SK-N-SH treated with all-trans-retinoic acid at 6 μM for 48 hours (cell line): ENCODE measurements around the gene ANTXRL.

Source experiments
- ATAC-seq: fragments of 200-7000 bp; cut with Tn5 transposase; 3 replicates; pipeline ENCODE4 v1.9.1; 2020; ENCODE audit warnings: mild to moderate bottlenecking, moderate library complexity
- ARNTL ChIP-seq: fragments of 450-650 bp; formaldehyde crosslinking; IDR thresholded peaks from 2 replicates; pipeline ENCODE4 v1.5.0; 2020; ENCODE audit warnings: low read depth, mild to moderate bottlenecking, moderate library complexity, borderline replicate concordance
- BACH2 ChIP-seq: fragments of 250-450 bp; sonication (Bioruptor Pico); IDR thresholded peaks from 2 replicates; pipeline ENCODE4 v1.9.0; 2021; ENCODE audit warnings: mild to moderate bottlenecking, borderline replicate concordance
- CSDC2 ChIP-seq: fragments of 250-450 bp; sonication (Bioruptor Pico); IDR thresholded peaks from 2 replicates; pipeline ENCODE4 v1.5.0; 2020; ENCODE audit warnings: mild to moderate bottlenecking, moderate library complexity
- ESRRG ChIP-seq: fragments of 250-450 bp; sonication (Bioruptor Pico); IDR thresholded peaks from 2 replicates; pipeline ENCODE4 v1.6.1; 2021; ENCODE audit warnings: mild to moderate bottlenecking
- ISL1 ChIP-seq: fragments of 250-450 bp; sonication (Bioruptor Pico); IDR thresholded peaks from 2 replicates; pipeline ENCODE4 v2.1.2; 2022; ENCODE audit warnings: mild to moderate bottlenecking, moderate library complexity
- PPARA ChIP-seq: fragments of 250-450 bp; sonication (Bioruptor Pico); IDR thresholded peaks from 2 replicates; pipeline ENCODE4 v1.5.0; 2020; ENCODE audit warnings: mild to moderate bottlenecking, borderline replicate concordance
- RARB ChIP-seq: fragments of 250-450 bp; sonication (Bioruptor Pico); IDR thresholded peaks from 2 replicates; pipeline ENCODE4 v1.8.0; 2021; ENCODE audit warnings: mild to moderate bottlenecking, moderate library complexity
- SNAI2 ChIP-seq: fragments of 250-450 bp; sonication (Bioruptor Pico); IDR thresholded peaks from 2 replicates; pipeline ENCODE4 v1.5.0; 2020; ENCODE audit warnings: mild to moderate bottlenecking, moderate library complexity
- TCF4 ChIP-seq: fragments of 250-450 bp; sonication (Bioruptor Pico); IDR thresholded peaks from 2 replicates; pipeline ENCODE4 v1.8.0; 2021; ENCODE audit warnings: mild to moderate bottlenecking, moderate library complexity, borderline replicate concordance
- TOX ChIP-seq: fragments of 250-450 bp; sonication (Bioruptor Pico); IDR thresholded peaks from 2 replicates; pipeline ENCODE4 v1.8.0; 2021; ENCODE audit warnings: mild to moderate bottlenecking, moderate library complexity, borderline replicate concordance
- ZC3H10 ChIP-seq: fragments of 250-450 bp; sonication (Bioruptor Pico); IDR thresholded peaks from 2 replicates; pipeline ENCODE4 v1.5.1; 2021; ENCODE audit warnings: mild to moderate bottlenecking, moderate library complexity
- ZFP3 ChIP-seq: fragments of 250-450 bp; sonication (Bioruptor Pico); IDR thresholded peaks from 2 replicates; pipeline ENCODE4 v1.5.0; 2020; ENCODE audit warnings: mild to moderate bottlenecking, moderate library complexity
- ZFP30 ChIP-seq: fragments of 450-650 bp; formaldehyde crosslinking; IDR thresholded peaks from 2 replicates; pipeline ENCODE4 v1.5.0; 2022; ENCODE audit warnings: mild to moderate bottlenecking, moderate library complexity
- ZNF70 ChIP-seq: fragments of 450-650 bp; formaldehyde crosslinking; IDR thresholded peaks from 2 replicates; pipeline ENCODE4 v1.5.0; 2020; ENCODE audit warnings: mild to moderate bottlenecking, moderate library complexity
- ZNF8 ChIP-seq: fragments of 450-650 bp; formaldehyde crosslinking; IDR thresholded peaks from 2 replicates; pipeline ENCODE4 v1.5.0; 2020; ENCODE audit warnings: mild to moderate bottlenecking, moderate library complexity
- TF ChIP-seq, protein P1 (sequence below): fragments of 250-450 bp; sonication (Bioruptor Pico); IDR thresholded peaks from 2 replicates; pipeline ENCODE4 v1.5.1; 2021; ENCODE audit warnings: mild to moderate bottlenecking, moderate library complexity
- TF ChIP-seq, protein P2 (sequence below): fragments of 250-450 bp; sonication (Bioruptor Pico); IDR thresholded peaks from 2 replicates; pipeline ENCODE4 v1.8.0; 2020; ENCODE audit warnings: mild to moderate bottlenecking, moderate library complexity, borderline replicate concordance
- TF ChIP-seq, protein P3 (sequence below): fragments of 250-450 bp; sonication (Bioruptor Pico); IDR thresholded peaks from 2 replicates; pipeline ENCODE4 v1.5.1; 2020; ENCODE audit warnings: low read depth, mild to moderate bottlenecking, moderate library complexity
- TF ChIP-seq, protein P4 (sequence below): fragments of 250-450 bp; sonication (Bioruptor Pico); IDR thresholded peaks from 2 replicates; pipeline ENCODE4 v1.5.0; 2020; ENCODE audit warnings: mild to moderate bottlenecking, moderate library complexity

ANTXRL gene

DNA sequence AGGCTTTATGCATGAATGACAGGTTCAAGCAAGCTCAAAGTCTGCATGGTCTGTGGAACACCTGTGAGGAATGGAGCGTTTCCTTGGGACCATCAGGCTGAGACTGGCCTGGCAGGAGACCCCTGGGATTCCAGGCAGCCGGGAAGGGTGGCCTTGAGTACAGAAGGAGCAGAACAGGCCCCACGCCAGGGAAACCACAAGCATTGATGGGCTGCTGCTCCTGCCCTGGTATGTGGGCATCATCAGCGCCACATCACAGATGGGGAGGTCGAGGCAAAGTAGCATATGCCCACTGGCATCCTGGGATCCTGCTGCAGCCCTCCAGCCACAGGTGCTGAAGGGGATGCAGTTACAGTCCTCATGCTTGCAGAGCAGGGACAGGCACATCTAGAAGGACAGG lies 40.9 kb downstream of the ANTXRL start:
- no peak for ATAC-seq
- no peak for TF ChIP-seq ZC3H10 (CRISPR knock-in tag)
- TF ChIP-seq, protein P1, sequence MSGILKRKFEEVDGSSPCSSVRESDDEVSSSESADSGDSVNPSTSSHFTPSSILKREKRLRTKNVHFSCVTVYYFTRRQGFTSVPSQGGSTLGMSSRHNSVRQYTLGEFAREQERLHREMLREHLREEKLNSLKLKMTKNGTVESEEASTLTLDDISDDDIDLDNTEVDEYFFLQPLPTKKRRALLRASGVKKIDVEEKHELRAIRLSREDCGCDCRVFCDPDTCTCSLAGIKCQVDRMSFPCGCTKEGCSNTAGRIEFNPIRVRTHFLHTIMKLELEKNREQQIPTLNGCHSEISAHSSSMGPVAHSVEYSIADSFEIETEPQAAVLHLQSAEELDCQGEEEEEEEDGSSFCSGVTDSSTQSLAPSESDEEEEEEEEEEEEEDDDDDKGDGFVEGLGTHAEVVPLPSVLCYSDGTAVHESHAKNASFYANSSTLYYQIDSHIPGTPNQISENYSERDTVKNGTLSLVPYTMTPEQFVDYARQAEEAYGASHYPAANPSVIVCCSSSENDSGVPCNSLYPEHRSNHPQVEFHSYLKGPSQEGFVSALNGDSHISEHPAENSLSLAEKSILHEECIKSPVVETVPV (CRISPR knock-in tag), result no peak
- no peak for TF ChIP-seq ZFP30 (CRISPR knock-in tag)
- no peak for TF ChIP-seq TCF4
- no peak for TF ChIP-seq CSDC2 (CRISPR knock-in tag)
- TF ChIP-seq, protein P2, sequence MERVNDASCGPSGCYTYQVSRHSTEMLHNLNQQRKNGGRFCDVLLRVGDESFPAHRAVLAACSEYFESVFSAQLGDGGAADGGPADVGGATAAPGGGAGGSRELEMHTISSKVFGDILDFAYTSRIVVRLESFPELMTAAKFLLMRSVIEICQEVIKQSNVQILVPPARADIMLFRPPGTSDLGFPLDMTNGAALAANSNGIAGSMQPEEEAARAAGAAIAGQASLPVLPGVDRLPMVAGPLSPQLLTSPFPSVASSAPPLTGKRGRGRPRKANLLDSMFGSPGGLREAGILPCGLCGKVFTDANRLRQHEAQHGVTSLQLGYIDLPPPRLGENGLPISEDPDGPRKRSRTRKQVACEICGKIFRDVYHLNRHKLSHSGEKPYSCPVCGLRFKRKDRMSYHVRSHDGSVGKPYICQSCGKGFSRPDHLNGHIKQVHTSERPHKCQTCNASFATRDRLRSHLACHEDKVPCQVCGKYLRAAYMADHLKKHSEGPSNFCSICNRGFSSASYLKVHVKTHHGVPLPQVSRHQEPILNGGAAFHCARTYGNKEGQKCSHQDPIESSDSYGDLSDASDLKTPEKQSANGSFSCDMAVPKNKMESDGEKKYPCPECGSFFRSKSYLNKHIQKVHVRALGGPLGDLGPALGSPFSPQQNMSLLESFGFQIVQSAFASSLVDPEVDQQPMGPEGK (CRISPR knock-in tag), result no peak
- TF ChIP-seq, all 23 proteins: peak for 0

- no peak for TF ChIP-seq ZNF8 (CRISPR knock-in tag)
- TF ChIP-seq CSDC2 (CRISPR knock-in tag), result no peak
- TF ChIP-seq, protein P3, sequence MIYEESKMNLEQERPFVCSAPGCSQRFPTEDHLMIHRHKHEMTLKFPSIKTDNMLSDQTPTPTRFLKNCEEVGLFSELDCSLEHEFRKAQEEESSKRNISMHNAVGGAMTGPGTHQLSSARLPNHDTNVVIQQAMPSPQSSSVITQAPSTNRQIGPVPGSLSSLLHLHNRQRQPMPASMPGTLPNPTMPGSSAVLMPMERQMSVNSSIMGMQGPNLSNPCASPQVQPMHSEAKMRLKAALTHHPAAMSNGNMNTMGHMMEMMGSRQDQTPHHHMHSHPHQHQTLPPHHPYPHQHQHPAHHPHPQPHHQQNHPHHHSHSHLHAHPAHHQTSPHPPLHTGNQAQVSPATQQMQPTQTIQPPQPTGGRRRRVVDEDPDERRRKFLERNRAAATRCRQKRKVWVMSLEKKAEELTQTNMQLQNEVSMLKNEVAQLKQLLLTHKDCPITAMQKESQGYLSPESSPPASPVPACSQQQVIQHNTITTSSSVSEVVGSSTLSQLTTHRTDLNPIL (CRISPR knock-in tag), result no peak
- TF ChIP-seq BACH2, result no peak
- TF ChIP-seq, protein P2 (CRISPR knock-in tag), result no peak
- no peak for TF ChIP-seq ESRRG (CRISPR knock-in tag)
- TF ChIP-seq SNAI2 (CRISPR knock-in tag), result no peak
- no peak for TF ChIP-seq ZFP30 (CRISPR knock-in tag)
- no peak for TF ChIP-seq ZFP3 (CRISPR knock-in tag)
- no peak for TF ChIP-seq PPARA
- no peak for TF ChIP-seq ZNF70 (CRISPR knock-in tag)
- TF ChIP-seq ISL1 (CRISPR knock-in tag), result no peak
- TF ChIP-seq, protein P1 (CRISPR knock-in tag), result no peak
- no peak for TF ChIP-seq ARNTL (CRISPR knock-in tag)
- TF ChIP-seq, protein P4, sequence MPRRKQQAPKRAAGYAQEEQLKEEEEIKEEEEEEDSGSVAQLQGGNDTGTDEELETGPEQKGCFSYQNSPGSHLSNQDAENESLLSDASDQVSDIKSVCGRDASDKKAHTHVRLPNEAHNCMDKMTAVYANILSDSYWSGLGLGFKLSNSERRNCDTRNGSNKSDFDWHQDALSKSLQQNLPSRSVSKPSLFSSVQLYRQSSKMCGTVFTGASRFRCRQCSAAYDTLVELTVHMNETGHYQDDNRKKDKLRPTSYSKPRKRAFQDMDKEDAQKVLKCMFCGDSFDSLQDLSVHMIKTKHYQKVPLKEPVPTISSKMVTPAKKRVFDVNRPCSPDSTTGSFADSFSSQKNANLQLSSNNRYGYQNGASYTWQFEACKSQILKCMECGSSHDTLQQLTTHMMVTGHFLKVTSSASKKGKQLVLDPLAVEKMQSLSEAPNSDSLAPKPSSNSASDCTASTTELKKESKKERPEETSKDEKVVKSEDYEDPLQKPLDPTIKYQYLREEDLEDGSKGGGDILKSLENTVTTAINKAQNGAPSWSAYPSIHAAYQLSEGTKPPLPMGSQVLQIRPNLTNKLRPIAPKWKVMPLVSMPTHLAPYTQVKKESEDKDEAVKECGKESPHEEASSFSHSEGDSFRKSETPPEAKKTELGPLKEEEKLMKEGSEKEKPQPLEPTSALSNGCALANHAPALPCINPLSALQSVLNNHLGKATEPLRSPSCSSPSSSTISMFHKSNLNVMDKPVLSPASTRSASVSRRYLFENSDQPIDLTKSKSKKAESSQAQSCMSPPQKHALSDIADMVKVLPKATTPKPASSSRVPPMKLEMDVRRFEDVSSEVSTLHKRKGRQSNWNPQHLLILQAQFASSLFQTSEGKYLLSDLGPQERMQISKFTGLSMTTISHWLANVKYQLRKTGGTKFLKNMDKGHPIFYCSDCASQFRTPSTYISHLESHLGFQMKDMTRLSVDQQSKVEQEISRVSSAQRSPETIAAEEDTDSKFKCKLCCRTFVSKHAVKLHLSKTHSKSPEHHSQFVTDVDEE (CRISPR knock-in tag), result no peak
- TF ChIP-seq RARB (CRISPR knock-in tag), result no peak
- no peak for TF ChIP-seq ZC3H10 (CRISPR knock-in tag)
- no peak for ATAC-seq
These were observed 42.3 kb downstream of the ANTXRL start for GRCh38 chr10:46328853-46329689.

- no peak for ATAC-seq
- TF ChIP-seq ZFP30 (CRISPR knock-in tag) (no peak), RARB (CRISPR knock-in tag) (no peak), SNAI2 (CRISPR knock-in tag) (no peak), ZC3H10 (CRISPR knock-in tag) (no peak), ISL1 (CRISPR knock-in tag) (no peak), ZFP3 (CRISPR knock-in tag) (no peak), TCF4 (no peak), ZNF8 (CRISPR knock-in tag) (no peak), ARNTL (CRISPR knock-in tag) (no peak), BACH2 (no peak), TOX (CRISPR knock-in tag) (no peak)
- TF ChIP-seq, protein P3 (CRISPR knock-in tag), result no peak
- TF ChIP-seq, protein P1 (CRISPR knock-in tag), result no peak
These were observed 42.9 kb downstream of the ANTXRL start for GRCh38 chr10:46329690-46330016.
